ENCODE results near the gene PLCB1.

PLCB1 gene

DNA sequence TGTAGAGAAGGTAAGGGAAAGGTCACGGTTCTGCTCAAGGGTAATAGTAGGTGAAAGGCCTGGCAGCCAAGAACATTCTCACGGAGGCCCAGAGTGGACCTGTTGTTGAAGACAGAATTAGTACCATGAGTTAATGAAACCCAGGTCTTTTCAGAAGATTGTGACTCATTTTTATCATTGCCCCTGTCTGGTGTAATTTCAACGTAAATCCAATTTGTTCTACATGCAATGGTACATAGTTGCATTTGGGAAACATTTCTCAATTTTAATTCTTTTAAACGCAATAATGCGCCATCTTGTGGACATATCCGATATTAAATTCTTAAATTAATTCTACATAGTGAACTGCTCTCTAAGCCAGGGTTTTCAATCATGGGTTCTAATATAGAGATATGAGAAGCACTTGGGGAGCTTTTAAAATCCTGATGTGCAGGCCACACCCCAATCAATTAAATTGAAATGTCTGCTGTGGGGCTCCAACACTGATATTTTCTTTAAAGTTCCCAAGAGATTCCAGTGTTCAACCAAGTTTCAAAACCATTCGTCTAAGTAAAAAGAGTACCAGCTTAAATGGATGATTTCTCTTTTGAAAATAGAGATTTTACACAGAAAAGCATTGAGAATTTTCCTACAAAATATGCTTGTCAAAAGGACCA is 257.4 kb downstream of the PLCB1 start:
- Histone ChIP-seq H3K36me3 (ENCODE audit: control insufficient read depth in 2 of 2, insufficient read depth in 2 of 2, low read length in 2 of 2) (no peaks in the 10 kb centered on the region), H3K4me3 (ENCODE audit: low read length in 2 of 2) (no peak overlapping the region), H3K27ac (ENCODE audit: low read depth in 2 of 2, low read length in 2 of 2) (no peak overlapping the region), H3K9ac (ENCODE audit: low read depth in 1 of 2, low read length in 2 of 2) (no peak overlapping the region), H3K4me1 (ENCODE audit: control insufficient read depth in 2 of 2, insufficient read depth in 2 of 2, low read length in 2 of 2) (no peaks in the 10 kb centered on the region), H3K27me3 (ENCODE audit: control insufficient read depth in 2 of 2, insufficient read depth in 2 of 2, low read length in 2 of 2) (no peaks in the 10 kb centered on the region), H3K9me3 (ENCODE audit: control insufficient read depth in 2 of 2, low read length in 2 of 2) (no peaks in the 10 kb centered on the region)

DNA sequence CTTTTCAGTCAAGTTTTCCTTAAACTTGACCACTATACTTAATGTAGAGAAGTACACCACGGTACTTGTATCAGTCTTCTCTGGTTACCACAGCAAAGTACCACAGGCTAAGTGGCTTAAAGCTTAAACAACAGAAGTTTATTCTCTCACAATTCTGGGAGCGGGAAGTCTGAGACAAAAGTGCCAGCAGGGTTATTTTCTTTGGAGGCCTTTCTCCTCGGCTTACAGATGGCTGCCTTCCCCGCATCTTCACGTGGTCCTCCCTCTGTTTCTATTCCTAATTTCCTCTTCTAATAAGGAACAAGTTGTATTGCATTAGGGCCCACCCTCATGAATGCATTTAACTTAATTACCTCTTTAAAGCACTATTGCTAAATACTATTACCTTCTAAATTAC is 258.0 kb downstream of the PLCB1 start:
- Histone ChIP-seq H3K9me3 (ENCODE audit: control insufficient read depth in 2 of 2, low read length in 2 of 2) (no peaks in the 10 kb centered on the region), H3K4me3 (ENCODE audit: low read length in 2 of 2) (no peak overlapping the region), H3K27me3 (ENCODE audit: control insufficient read depth in 2 of 2, insufficient read depth in 2 of 2, low read length in 2 of 2) (no peaks in the 10 kb centered on the region), H3K36me3 (ENCODE audit: control insufficient read depth in 2 of 2, insufficient read depth in 2 of 2, low read length in 2 of 2) (no peaks in the 10 kb centered on the region), H3K27ac (ENCODE audit: low read depth in 2 of 2, low read length in 2 of 2) (no peak overlapping the region), H3K9ac (ENCODE audit: low read depth in 1 of 2, low read length in 2 of 2) (no peak overlapping the region), H3K4me1 (ENCODE audit: control insufficient read depth in 2 of 2, insufficient read depth in 2 of 2, low read length in 2 of 2) (no peaks in the 10 kb centered on the region)

DNA sequence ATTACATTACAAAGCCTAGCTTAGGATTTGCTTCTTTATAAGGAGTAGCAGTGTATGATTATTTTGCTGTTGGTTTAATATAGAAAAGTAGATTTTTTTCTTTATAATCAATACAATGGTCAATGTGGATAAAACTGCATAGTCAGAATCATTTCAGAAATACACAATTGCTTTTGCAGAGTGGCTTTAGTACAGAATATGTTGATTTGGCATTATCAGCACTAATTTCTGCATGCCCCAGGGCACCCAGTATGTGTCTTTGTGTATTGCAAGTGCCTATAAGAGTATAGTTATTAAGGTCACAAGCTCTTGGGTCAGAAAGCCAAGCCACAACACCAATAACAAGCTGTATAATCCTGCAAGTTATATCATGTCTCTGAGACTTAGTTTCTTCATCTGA is 258.4 kb downstream of the PLCB1 start:
- Histone ChIP-seq H3K4me3 (ENCODE audit: low read length in 2 of 2) (no peak overlapping the region), H3K9ac (ENCODE audit: low read depth in 1 of 2, low read length in 2 of 2) (no peak overlapping the region), H3K27me3 (ENCODE audit: control insufficient read depth in 2 of 2, insufficient read depth in 2 of 2, low read length in 2 of 2) (no peaks in the 10 kb centered on the region), H3K4me1 (ENCODE audit: control insufficient read depth in 2 of 2, insufficient read depth in 2 of 2, low read length in 2 of 2) (no peaks in the 10 kb centered on the region), H3K36me3 (ENCODE audit: control insufficient read depth in 2 of 2, insufficient read depth in 2 of 2, low read length in 2 of 2) (no peaks in the 10 kb centered on the region), H3K9me3 (ENCODE audit: control insufficient read depth in 2 of 2, low read length in 2 of 2) (no peaks in the 10 kb centered on the region), H3K27ac (ENCODE audit: low read depth in 2 of 2, low read length in 2 of 2) (no peak overlapping the region)

DNA sequence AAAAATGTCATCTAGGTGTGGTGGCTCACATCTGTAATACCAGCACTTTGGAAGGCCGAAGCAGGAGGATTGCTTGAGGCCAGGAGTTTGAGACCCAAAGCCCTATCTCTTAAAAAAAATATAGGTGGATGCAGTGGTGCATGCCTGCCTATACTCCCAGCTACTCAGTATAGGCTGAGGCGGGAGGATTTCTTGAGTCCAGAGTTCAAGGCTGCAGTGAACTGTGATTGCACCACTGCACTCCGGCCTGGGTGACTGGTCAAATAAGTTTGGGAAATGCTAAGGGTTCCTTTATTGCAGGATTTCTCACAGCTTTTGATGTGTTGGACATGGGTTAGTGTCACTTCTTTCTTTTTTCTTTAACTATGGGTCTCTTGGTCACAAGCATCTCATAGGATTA is 261.3 kb downstream of the PLCB1 start:
- no peaks in the 10 kb centered on the region for H3K4me1 ChIP-seq (ENCODE audit: control insufficient read depth in 2 of 2, insufficient read depth in 2 of 2, low read length in 2 of 2)

DNA sequence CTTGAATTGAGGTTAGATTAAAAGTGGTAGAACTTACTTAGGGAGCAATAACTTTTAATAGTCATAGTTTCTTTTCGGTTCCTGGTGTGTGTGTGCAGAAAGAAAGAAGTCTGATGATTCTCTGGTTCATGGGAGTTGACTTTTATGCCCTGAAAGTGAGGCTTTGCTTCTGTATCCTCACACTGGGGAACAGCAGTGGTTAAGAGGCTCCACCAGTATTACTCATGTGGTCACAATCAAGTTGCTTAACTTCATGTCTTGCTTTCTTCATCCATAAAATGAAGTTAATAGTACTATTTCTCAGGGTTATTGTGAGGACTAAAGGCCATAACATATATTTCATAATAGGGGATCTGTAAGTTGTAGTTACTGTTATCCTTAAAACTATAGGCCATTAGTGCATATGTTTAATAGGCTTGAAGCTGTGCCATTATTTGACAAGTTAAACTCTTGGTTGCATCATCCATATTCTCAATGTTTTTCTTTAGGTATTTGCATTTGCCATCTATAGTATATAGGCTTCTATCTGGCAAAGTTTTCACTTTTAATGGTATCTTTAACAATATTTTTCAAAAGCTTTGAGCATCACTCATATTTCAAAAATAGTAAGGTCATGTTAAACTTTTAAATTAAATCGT is 262.4 kb downstream of the PLCB1 start:
- no peaks in the 10 kb centered on the region for H3K9me3 ChIP-seq (ENCODE audit: control insufficient read depth in 2 of 2, low read length in 2 of 2)
- no peaks in the 10 kb centered on the region for H3K4me1 ChIP-seq (ENCODE audit: control insufficient read depth in 2 of 2, insufficient read depth in 2 of 2, low read length in 2 of 2)
- H3K27me3 ChIP-seq (ENCODE audit: control insufficient read depth in 2 of 2, insufficient read depth in 2 of 2, low read length in 2 of 2): no peaks in the 10 kb centered on the region
- H3K9ac ChIP-seq (ENCODE audit: low read depth in 1 of 2, low read length in 2 of 2): no peak overlapping the region
- no peak overlapping the region for H3K4me3 ChIP-seq (ENCODE audit: low read length in 2 of 2)
- H3K27ac ChIP-seq (ENCODE audit: low read depth in 2 of 2, low read length in 2 of 2): no peak overlapping the region
- H3K36me3 ChIP-seq (ENCODE audit: control insufficient read depth in 2 of 2, insufficient read depth in 2 of 2, low read length in 2 of 2): no peaks in the 10 kb centered on the region

More for the DNA sequence above, 261.3 kb downstream of the PLCB1 start:
- H3K36me3 ChIP-seq (ENCODE audit: control insufficient read depth in 2 of 2, insufficient read depth in 2 of 2, low read length in 2 of 2): no peaks in the 10 kb centered on the region
- H3K27ac ChIP-seq (ENCODE audit: low read depth in 2 of 2, low read length in 2 of 2): no peak overlapping the region
- no peak overlapping the region for H3K4me3 ChIP-seq (ENCODE audit: low read length in 2 of 2)
- no peaks in the 10 kb centered on the region for H3K27me3 ChIP-seq (ENCODE audit: control insufficient read depth in 2 of 2, insufficient read depth in 2 of 2, low read length in 2 of 2)
- no peaks in the 10 kb centered on the region for H3K9me3 ChIP-seq (ENCODE audit: control insufficient read depth in 2 of 2, low read length in 2 of 2)
- no peak overlapping the region for H3K9ac ChIP-seq (ENCODE audit: low read depth in 1 of 2, low read length in 2 of 2)

DNA sequence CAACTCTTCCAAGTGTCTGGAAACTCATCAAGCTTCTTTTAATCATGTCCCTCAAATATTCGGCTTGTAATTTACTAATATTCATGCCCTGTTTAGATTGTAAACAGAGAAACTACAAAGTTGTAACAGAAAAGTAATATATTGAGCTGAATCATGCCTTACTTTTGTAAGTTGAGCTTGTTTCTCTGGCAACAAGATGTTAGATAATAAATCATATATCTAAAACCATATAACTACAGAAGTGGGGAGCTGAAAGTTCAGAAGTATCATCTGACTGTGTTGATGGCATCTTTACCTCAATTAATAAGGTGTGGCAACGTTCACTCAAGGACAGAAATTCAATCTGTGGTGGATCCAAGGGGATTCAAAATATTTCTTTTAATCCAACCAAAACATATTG is 263.9 kb downstream of the PLCB1 start:
- no peak overlapping the region for H3K4me3 ChIP-seq (ENCODE audit: low read length in 2 of 2)
- H3K4me1 ChIP-seq (ENCODE audit: control insufficient read depth in 2 of 2, insufficient read depth in 2 of 2, low read length in 2 of 2): no peaks in the 10 kb centered on the region
- H3K27me3 ChIP-seq (ENCODE audit: control insufficient read depth in 2 of 2, insufficient read depth in 2 of 2, low read length in 2 of 2): no peaks in the 10 kb centered on the region
- H3K9ac ChIP-seq (ENCODE audit: low read depth in 1 of 2, low read length in 2 of 2): no peak overlapping the region
- no peaks in the 10 kb centered on the region for H3K9me3 ChIP-seq (ENCODE audit: control insufficient read depth in 2 of 2, low read length in 2 of 2)
- no peak overlapping the region for H3K27ac ChIP-seq (ENCODE audit: low read depth in 2 of 2, low read length in 2 of 2)
- no peaks in the 10 kb centered on the region for H3K36me3 ChIP-seq (ENCODE audit: control insufficient read depth in 2 of 2, insufficient read depth in 2 of 2, low read length in 2 of 2)

DNA sequence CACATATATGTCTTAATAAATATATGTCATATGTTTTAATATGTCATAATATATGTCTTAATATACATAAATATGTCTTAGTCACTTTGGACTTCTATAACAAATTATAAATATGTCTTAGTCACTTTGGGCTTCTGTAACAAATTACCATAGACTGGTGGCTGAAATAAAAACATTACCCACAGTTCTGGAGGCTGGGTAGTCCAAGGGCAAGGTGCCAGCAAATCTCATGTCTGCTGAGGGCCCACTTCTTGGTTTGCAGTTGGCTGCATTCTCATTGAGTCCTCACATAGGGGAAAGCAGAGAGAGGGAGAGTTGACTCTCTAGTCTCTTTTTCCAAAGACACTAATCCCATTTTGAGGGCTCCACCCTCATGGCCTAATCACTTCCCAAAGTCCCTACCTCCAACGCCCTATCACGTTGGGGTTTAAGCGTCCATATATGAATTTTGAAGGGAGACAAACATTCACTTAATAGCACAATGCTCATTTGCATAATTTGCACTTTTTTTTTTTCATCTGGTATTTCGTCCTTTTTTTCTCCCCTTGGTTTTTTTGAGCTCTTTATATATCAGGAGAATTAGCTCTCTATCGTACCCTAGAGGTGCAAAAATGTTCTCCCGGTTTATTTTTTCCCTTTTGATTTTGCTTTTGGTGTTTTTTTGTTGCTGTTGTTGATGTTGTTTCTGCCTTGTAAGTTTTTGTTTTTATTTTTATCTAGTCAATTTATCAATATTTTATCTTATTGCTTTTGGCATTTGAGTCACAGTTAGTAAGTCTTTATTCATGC is 266.4 kb downstream of the PLCB1 start:
- H3K9me3 ChIP-seq (ENCODE audit: control insufficient read depth in 2 of 2, low read length in 2 of 2): no peaks in the 10 kb centered on the region
- H3K27ac ChIP-seq (ENCODE audit: low read depth in 2 of 2, low read length in 2 of 2): no peak overlapping the region
- H3K9ac ChIP-seq (ENCODE audit: low read depth in 1 of 2, low read length in 2 of 2): no peak overlapping the region
- H3K4me1 ChIP-seq (ENCODE audit: control insufficient read depth in 2 of 2, insufficient read depth in 2 of 2, low read length in 2 of 2): no peaks in the 10 kb centered on the region
- H3K36me3 ChIP-seq (ENCODE audit: control insufficient read depth in 2 of 2, insufficient read depth in 2 of 2, low read length in 2 of 2): no peaks in the 10 kb centered on the region
- H3K4me3 ChIP-seq (ENCODE audit: low read length in 2 of 2): no peak overlapping the region
- H3K27me3 ChIP-seq (ENCODE audit: control insufficient read depth in 2 of 2, insufficient read depth in 2 of 2, low read length in 2 of 2): no peaks in the 10 kb centered on the region

DNA sequence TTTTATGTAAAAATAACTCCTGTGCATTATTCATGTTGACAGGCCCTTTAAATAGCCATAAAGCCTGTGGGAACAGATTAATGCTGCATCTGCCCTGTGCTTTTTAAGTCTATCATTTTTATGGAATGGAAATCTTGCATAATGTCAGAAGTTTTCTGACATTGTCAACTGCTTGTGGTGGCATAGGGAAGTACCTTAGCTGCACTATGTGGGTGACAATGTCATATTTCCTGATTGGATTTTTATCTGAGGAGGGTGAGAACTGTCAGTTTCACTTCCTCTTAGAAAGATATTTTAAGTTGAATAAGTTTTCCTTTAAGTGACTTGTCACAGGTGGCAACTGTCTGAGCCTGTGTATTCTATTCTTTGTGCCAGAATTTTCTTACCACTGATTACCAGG is 267.9 kb downstream of the PLCB1 start:
- no peaks in the 10 kb centered on the region for H3K36me3 ChIP-seq (ENCODE audit: control insufficient read depth in 2 of 2, insufficient read depth in 2 of 2, low read length in 2 of 2)
- no peaks in the 10 kb centered on the region for H3K9me3 ChIP-seq (ENCODE audit: control insufficient read depth in 2 of 2, low read length in 2 of 2)
- no peaks in the 10 kb centered on the region for H3K4me1 ChIP-seq (ENCODE audit: control insufficient read depth in 2 of 2, insufficient read depth in 2 of 2, low read length in 2 of 2)
- no peak overlapping the region for H3K27ac ChIP-seq (ENCODE audit: low read depth in 2 of 2, low read length in 2 of 2)
- no peak overlapping the region for H3K9ac ChIP-seq (ENCODE audit: low read depth in 1 of 2, low read length in 2 of 2)
- H3K4me3 ChIP-seq (ENCODE audit: low read length in 2 of 2): no peak overlapping the region
- no peaks in the 10 kb centered on the region for H3K27me3 ChIP-seq (ENCODE audit: control insufficient read depth in 2 of 2, insufficient read depth in 2 of 2, low read length in 2 of 2)

DNA sequence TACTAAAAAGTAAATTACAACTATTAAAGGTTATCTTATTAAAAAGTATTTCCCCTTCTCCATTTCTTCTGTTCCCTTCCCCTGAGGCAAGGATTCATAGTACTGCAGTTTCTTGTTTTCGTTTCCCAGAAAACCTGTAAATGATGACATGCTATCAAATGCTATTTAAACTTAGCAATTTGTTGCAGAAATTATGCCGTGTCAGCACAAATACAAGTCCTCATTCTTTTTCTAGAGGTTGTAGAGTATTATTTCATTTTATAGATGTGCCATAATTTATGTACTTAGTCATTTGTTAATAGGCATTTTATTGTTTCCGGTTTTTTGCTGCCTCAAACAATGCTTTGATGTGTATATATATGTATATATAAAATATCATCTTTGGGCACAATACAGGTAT is 268.4 kb downstream of the PLCB1 start:
- no peaks in the 10 kb centered on the region for H3K9me3 ChIP-seq (ENCODE audit: control insufficient read depth in 2 of 2, low read length in 2 of 2)
- no peaks in the 10 kb centered on the region for H3K36me3 ChIP-seq (ENCODE audit: control insufficient read depth in 2 of 2, insufficient read depth in 2 of 2, low read length in 2 of 2)
- H3K27me3 ChIP-seq (ENCODE audit: control insufficient read depth in 2 of 2, insufficient read depth in 2 of 2, low read length in 2 of 2): no peaks in the 10 kb centered on the region
- H3K4me1 ChIP-seq (ENCODE audit: control insufficient read depth in 2 of 2, insufficient read depth in 2 of 2, low read length in 2 of 2): no peaks in the 10 kb centered on the region
- H3K4me3 ChIP-seq (ENCODE audit: low read length in 2 of 2): no peak overlapping the region
- no peak overlapping the region for H3K27ac ChIP-seq (ENCODE audit: low read depth in 2 of 2, low read length in 2 of 2)
- H3K9ac ChIP-seq (ENCODE audit: low read depth in 1 of 2, low read length in 2 of 2): no peak overlapping the region

DNA sequence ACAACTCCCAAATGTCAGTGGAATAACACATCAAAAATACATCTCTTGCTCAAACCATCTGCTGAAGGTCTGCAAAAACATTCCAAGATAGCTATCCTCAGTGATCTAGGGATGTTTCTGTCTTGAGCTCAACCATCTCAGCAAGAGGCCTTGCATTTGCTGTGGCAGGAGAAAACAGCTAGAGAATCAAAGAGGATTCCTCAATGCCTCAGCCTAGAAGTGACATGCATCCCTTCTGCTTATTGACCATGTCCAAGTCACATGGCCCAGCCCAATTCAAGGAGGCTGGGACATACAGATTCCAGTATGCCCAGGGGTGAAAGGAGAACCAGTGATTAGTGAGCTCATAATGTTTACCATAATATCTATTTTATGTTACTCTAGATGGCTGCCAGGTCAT is 269.5 kb downstream of the PLCB1 start:
- no peaks in the 10 kb centered on the region for H3K9me3 ChIP-seq (ENCODE audit: control insufficient read depth in 2 of 2, low read length in 2 of 2)
- H3K4me3 ChIP-seq (ENCODE audit: low read length in 2 of 2): no peak overlapping the region
- no peak overlapping the region for H3K27ac ChIP-seq (ENCODE audit: low read depth in 2 of 2, low read length in 2 of 2)
- no peaks in the 10 kb centered on the region for H3K36me3 ChIP-seq (ENCODE audit: control insufficient read depth in 2 of 2, insufficient read depth in 2 of 2, low read length in 2 of 2)
- H3K27me3 ChIP-seq (ENCODE audit: control insufficient read depth in 2 of 2, insufficient read depth in 2 of 2, low read length in 2 of 2): no peaks in the 10 kb centered on the region
- H3K9ac ChIP-seq (ENCODE audit: low read depth in 1 of 2, low read length in 2 of 2): no peak overlapping the region
- H3K4me1 ChIP-seq (ENCODE audit: control insufficient read depth in 2 of 2, insufficient read depth in 2 of 2, low read length in 2 of 2): no peaks in the 10 kb centered on the region
